Vagina (tissue), 2 donors: Measurements from ENCODE around the gene WDR91. TPM values are rescaled to one million over a fixed set of nuclear protein-coding genes. Genes with fewer than 3 reads are reported as not detected.
A peak's percentile ranks its signal among the peaks of the same experiment; 100 is the strongest.

Experiments
- DNase-seq, 2 donors: peaks; one replicate each; pipeline ENCODE4 v3.0.0-alpha.2; 2017; ENCODE audit errors: extremely low spot score in 2 of 2
- H3K27ac ChIP-seq: fragments of 200-600 bp; sonication (generic); one replicate; pipeline ENCODE4 v1.5.1; 2019
- H3K27me3 ChIP-seq: fragments of 200-600 bp; sonication (generic); one replicate; pipeline ENCODE4 v1.5.1; 2019
- H3K36me3 ChIP-seq, 2 donors: fragments of 200-600 bp; sonication (generic); one replicate each; pipeline ENCODE4 v1.5.1; 2017 to 2019
- H3K4me1 ChIP-seq: fragments of 200-600 bp; sonication (generic); one replicate; pipeline ENCODE4 v1.5.1; 2019
- H3K4me3 ChIP-seq, 2 donors: fragments of 200-600 bp; sonication (generic); 1 replicate in 1 of 2; 2 replicates in 1 of 2; pipeline ENCODE4 v1.5.1; 2016 to 2019
- H3K9me3 ChIP-seq: fragments of 200-600 bp; sonication (generic); one replicate; pipeline ENCODE4 v1.5.1; 2019
- CTCF ChIP-seq, 3 experiments: fragments of 450-650 bp in 2 of 3; fragments of 200-600 bp in 1 of 3; sonication (generic) in 1 of 3; IDR thresholded peaks; one replicate each; pipeline ENCODE4 v1.5.1; 2017 to 2019; ENCODE audit warnings: antibody characterized with exemption in 3 of 3, mild to moderate bottlenecking in 2 of 3, moderate library complexity in 2 of 3
- POLR2A ChIP-seq, 2 donors: fragments of 450-650 bp; IDR thresholded peaks; one replicate each; pipeline ENCODE4 v1.6.1; 2017; ENCODE audit warnings: antibody characterized with exemption in 2 of 2, mild to moderate bottlenecking in 2 of 2, moderate library complexity in 2 of 2
- POLR2AphosphoS5 ChIP-seq, 2 donors: sonication (generic); formaldehyde crosslinking; IDR thresholded peaks; one replicate each; pipeline ENCODE4 v1.9.0; 2017; ENCODE audit warnings: antibody characterized with exemption in 2 of 2, mild to moderate bottlenecking in 2 of 2, low read depth in 1 of 2; ENCODE audit not compliant: insufficient read depth in 1 of 2
- intact Hi-C: fragments of 100-400 bp; cut with DNase I; formaldehyde crosslinking; loops from one replicate; pipeline ENCODE4 v1.15.1; 2023
- total RNA-seq: library from RNA; depleted of rRNA; stranded (reverse); fragments of >200 nt; gene quantifications from one replicate; pipeline ENCODE4 v1.2.3, GENCODE V29; 2016

WDR91 gene
- total RNA-seq, result 31.2 TPM

- DNase-seq, result peak in 1 of 2 donors; percentile 97
- intact Hi-C loops, result no loop called here
- peaks cover 38% of the 10 kb centered on the region for H3K4me1 ChIP-seq
- peak within 1 kb of the TSS; percentile 85 to 100 for H3K4me3 ChIP-seq
- no peaks in the 10 kb centered on the region for H3K27me3 ChIP-seq
- H3K36me3 ChIP-seq, result no peaks in the 10 kb centered on the region
- H3K27ac ChIP-seq, result peak within 1 kb of the TSS; percentile 92
- no peaks in the 10 kb centered on the region for H3K9me3 ChIP-seq
- TF ChIP-seq POLR2AphosphoS5 (IDR thresholded peaks at IDR 0.05; ENCODE audit: insufficient read depth in 1 of 2, low read depth in 1 of 2) (peak; percentile 46 to 89), CTCF (IDR thresholded peaks at IDR 0.05) (no peak), POLR2A (IDR thresholded peaks at IDR 0.05) (peak; percentile 24 to 80)
These were observed at the start of gene WDR91 for GRCh38 chr7:135211179-135211945. WDR91 (minus strand) TSS chr7:135211526; CDS start chr7:135211502, 24 bp downstream.

- no peak overlapping the region for H3K4me3 ChIP-seq
- H3K4me1 ChIP-seq, result peaks cover 23% of the 10 kb centered on the region
- no peaks in the 10 kb centered on the region for H3K9me3 ChIP-seq
- no peak for DNase-seq
- H3K27me3 ChIP-seq, result no peaks in the 10 kb centered on the region
- H3K27ac ChIP-seq, result peak overlapping the region; percentile 39
- TF ChIP-seq POLR2A (IDR thresholded peaks at IDR 0.05), result no peak
- no peak for TF ChIP-seq CTCF (IDR thresholded peaks at IDR 0.05)
- TF ChIP-seq POLR2AphosphoS5 (IDR thresholded peaks at IDR 0.05; ENCODE audit: insufficient read depth in 1 of 2, low read depth in 1 of 2), result no peak
- H3K36me3 ChIP-seq, result no peaks in the 10 kb centered on the region
- intact Hi-C loops, result no loop called here
These were observed 49.1 kb upstream of the WDR91 start for GRCh38 chr7:135260470-135260869.

- H3K36me3 ChIP-seq, result no peaks in the 10 kb centered on the region
- TF ChIP-seq POLR2AphosphoS5 (IDR thresholded peaks at IDR 0.05; ENCODE audit: insufficient read depth in 1 of 2, low read depth in 1 of 2) (no peak), POLR2A (IDR thresholded peaks at IDR 0.05) (no peak), CTCF (IDR thresholded peaks at IDR 0.05) (no peak)
- intact Hi-C loops, result no loop called here
- no peaks in the 10 kb centered on the region for H3K27me3 ChIP-seq
- H3K4me3 ChIP-seq, result no peak overlapping the region
- no peaks in the 10 kb centered on the region for H3K9me3 ChIP-seq
- no peak for DNase-seq
- peaks cover 30% of the 10 kb centered on the region for H3K4me1 ChIP-seq
- peak overlapping the region; percentile 39 for H3K27ac ChIP-seq
These were observed 48.4 kb upstream of the WDR91 start for GRCh38 chr7:135259702-135260101.

- intact Hi-C loops, result no loop called here
These were observed 47.3 kb upstream of the WDR91 start for GRCh38 chr7:135258585-135258984.

More at GRCh38 chr7:135258585-135258984, 47.3 kb upstream of the WDR91 start:
- no peaks in the 10 kb centered on the region for H3K27me3 ChIP-seq
- no peak for TF ChIP-seq POLR2A (IDR thresholded peaks at IDR 0.05)
- no peak for TF ChIP-seq CTCF (IDR thresholded peaks at IDR 0.05)
- no peak for TF ChIP-seq POLR2AphosphoS5 (IDR thresholded peaks at IDR 0.05; ENCODE audit: insufficient read depth in 1 of 2, low read depth in 1 of 2)
- no peak overlapping the region for H3K4me3 ChIP-seq
- no peaks in the 10 kb centered on the region for H3K9me3 ChIP-seq
- no peaks in the 10 kb centered on the region for H3K36me3 ChIP-seq
- no peak for DNase-seq
- H3K4me1 ChIP-seq, result peaks cover 41% of the 10 kb centered on the region
- H3K27ac ChIP-seq, result no peak overlapping the region
